ENCODE data around the gene CDC6.

The CDC6 gene

DNA sequence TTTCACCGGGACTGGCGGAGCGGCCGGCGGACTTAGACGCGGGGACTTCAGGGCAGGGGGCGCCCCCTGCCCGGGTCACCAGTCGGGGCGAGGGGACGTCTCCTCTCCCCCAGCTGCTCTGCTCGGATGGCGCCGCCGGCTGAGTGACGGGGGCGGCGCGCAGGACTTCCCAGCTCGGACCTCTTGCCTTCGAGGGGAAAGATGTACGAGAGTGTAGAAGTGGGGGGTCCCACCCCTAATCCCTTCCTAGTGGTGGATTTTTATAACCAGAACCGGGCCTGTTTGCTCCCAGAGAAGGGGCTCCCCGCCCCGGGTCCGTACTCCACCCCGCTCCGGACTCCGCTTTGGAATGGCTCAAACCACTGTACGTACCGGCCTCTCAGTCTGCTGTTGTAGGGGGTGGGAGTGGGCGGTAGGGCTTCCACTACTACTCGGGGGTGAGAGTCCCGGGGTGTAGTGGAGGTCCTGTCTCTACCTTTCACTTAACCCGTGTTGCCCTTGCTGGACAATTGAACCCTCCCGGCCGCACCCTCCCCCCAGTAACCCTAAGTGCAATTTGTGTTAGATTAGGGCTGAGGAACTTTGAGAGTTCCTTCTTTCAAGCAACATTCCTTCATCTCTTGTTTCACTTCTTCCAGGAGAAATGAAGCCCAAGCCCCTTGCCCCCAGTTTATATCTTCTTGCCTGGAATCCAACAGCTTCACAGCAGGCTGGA is 55.0 kb downstream of the CDC6 start:
- Histone ChIP-seq H3K9me3 (ENCODE audit: control insufficient read depth, low read length) (no peaks in the 10 kb centered on the region), H3K4me2 (ENCODE audit: low read length) (peak overlapping the region; percentile 94), H3K36me3 (ENCODE audit: control insufficient read depth, insufficient read depth, low read length) (no peaks in the 10 kb centered on the region), H3K4me3 (ENCODE audit: low read depth, low read length) (peak overlapping the region; percentile 74), H3K27me3 (ENCODE audit: control insufficient read depth, insufficient read depth, low read length) (no peaks in the 10 kb centered on the region), H3K9ac (no peak overlapping the region), H3K79me2 (peaks cover 11% of the 10 kb centered on the region), H3K27ac (peak overlapping the region; percentile 86), H2AFZ (peak overlapping the region; percentile 77), H3K4me1 (peaks cover 33% of the 10 kb centered on the region)
- TF ChIP-seq, protein P1, sequence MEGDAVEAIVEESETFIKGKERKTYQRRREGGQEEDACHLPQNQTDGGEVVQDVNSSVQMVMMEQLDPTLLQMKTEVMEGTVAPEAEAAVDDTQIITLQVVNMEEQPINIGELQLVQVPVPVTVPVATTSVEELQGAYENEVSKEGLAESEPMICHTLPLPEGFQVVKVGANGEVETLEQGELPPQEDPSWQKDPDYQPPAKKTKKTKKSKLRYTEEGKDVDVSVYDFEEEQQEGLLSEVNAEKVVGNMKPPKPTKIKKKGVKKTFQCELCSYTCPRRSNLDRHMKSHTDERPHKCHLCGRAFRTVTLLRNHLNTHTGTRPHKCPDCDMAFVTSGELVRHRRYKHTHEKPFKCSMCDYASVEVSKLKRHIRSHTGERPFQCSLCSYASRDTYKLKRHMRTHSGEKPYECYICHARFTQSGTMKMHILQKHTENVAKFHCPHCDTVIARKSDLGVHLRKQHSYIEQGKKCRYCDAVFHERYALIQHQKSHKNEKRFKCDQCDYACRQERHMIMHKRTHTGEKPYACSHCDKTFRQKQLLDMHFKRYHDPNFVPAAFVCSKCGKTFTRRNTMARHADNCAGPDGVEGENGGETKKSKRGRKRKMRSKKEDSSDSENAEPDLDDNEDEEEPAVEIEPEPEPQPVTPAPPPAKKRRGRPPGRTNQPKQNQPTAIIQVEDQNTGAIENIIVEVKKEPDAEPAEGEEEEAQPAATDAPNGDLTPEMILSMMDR (IDR thresholded peaks at IDR 0.05) = no peak

DNA sequence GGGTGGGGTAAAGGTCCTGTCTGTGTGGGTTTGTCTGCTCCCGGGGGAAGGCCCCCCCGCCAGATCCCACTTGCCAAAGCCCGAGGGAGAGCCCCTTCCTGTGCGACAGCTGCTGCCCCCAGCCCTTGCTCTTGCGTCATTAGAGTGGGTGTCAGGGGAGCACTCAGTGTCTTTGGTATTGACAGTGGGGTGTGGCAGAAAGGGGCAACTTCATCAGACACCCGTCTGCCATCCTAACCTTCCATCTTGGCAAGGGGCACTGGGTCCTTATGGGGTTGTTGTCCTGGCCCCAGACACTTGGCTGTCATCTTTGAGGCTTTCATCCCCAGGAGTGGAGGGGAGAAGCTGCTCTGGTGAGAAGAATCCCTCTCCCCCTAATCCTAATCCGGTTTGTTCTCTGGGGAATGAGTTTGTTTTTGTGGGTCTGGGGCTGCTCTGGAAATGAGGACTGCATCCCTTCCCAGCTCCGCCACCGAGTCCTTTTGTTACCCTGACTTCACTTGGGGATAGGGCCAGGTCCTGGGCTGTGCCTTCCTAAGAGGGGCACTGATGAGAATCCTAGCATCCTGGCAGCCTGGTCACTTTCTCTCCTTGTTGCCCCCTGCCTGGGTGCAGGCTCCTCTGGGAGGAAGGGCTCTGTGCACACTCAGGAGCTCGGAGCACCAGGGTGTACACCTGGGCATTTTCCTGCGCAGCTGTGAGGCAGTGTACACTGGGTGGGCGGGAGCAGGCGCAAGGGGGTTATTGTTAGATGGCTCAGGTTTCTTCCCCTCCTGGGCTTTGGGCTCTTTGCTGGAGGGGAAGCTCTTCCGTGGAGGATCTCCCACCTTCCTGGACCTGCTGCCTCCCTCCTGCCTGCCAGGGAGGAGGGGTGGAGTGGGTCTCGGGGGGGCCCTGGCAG is 55.8 kb downstream of the CDC6 start:
- H3K9me3 ChIP-seq (ENCODE audit: control insufficient read depth, low read length) = no peaks in the 10 kb centered on the region
- TF ChIP-seq, protein P1 (IDR thresholded peaks at IDR 0.05) = no peak
- no peak overlapping the region for H3K9ac ChIP-seq
- H3K4me2 ChIP-seq (ENCODE audit: low read length) = peak overlapping the region; percentile 94
- peak overlapping the region; percentile 86 for H3K27ac ChIP-seq
- no peak overlapping the region for H2AFZ ChIP-seq
- peaks cover 36% of the 10 kb centered on the region for H3K4me1 ChIP-seq
- no peaks in the 10 kb centered on the region for H3K27me3 ChIP-seq (ENCODE audit: control insufficient read depth, insufficient read depth, low read length)
- peaks cover 11% of the 10 kb centered on the region for H3K79me2 ChIP-seq
- H3K36me3 ChIP-seq (ENCODE audit: control insufficient read depth, insufficient read depth, low read length) = no peaks in the 10 kb centered on the region
- H3K4me3 ChIP-seq (ENCODE audit: low read depth, low read length) = peak overlapping the region; percentile 74

DNA sequence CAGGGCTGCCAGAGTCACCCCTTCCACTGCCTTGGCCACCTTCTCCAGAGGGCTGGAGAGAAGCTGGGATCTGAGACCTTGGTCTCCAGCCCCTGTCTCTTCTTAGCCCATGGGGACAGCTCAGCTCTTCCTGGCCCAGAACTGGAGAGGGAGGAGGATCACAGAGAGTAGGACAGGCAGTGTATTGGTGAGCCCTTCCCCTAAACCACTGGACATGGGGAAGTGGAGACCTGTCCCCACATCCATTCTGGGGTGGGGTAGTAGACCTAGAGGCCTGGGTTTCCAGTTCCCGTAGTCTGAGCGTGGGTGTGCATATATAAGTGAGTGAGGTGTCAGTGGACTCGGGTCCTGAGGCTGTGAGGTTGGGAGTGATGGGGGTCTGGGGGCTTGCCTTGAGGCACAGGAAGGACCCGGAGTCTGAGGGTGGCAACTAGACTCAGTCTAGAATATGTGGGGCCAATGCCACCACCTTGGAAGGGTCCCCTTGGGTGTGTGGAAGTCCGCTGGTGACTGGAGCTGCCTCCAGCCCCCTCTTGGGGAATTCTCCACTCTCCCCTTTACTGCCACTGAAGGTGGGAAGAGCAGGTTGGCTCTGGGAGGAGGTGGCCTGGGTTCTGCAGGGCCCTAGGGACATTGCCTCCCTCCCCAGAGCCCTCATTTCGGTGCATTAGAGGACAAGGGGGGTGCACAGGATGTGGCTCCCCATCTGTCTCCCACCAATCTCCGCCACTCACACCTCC is 56.9 kb downstream of the CDC6 start:
- Histone ChIP-seq H3K27me3 (ENCODE audit: control insufficient read depth, insufficient read depth, low read length) (no peaks in the 10 kb centered on the region), H3K9ac (no peak overlapping the region), H3K4me1 (peaks cover 45% of the 10 kb centered on the region), H3K4me2 (ENCODE audit: low read length) (peak overlapping the region; percentile 94), H3K36me3 (ENCODE audit: control insufficient read depth, insufficient read depth, low read length) (no peaks in the 10 kb centered on the region), H3K79me2 (peaks cover 6% of the 10 kb centered on the region), H2AFZ (peak overlapping the region; percentile 75), H3K27ac (peak overlapping the region; percentile 86), H3K9me3 (ENCODE audit: control insufficient read depth, low read length) (no peaks in the 10 kb centered on the region), H3K4me3 (ENCODE audit: low read depth, low read length) (peak overlapping the region; percentile 56)
- TF ChIP-seq, protein P1 (IDR thresholded peaks at IDR 0.05) = no peak

DNA sequence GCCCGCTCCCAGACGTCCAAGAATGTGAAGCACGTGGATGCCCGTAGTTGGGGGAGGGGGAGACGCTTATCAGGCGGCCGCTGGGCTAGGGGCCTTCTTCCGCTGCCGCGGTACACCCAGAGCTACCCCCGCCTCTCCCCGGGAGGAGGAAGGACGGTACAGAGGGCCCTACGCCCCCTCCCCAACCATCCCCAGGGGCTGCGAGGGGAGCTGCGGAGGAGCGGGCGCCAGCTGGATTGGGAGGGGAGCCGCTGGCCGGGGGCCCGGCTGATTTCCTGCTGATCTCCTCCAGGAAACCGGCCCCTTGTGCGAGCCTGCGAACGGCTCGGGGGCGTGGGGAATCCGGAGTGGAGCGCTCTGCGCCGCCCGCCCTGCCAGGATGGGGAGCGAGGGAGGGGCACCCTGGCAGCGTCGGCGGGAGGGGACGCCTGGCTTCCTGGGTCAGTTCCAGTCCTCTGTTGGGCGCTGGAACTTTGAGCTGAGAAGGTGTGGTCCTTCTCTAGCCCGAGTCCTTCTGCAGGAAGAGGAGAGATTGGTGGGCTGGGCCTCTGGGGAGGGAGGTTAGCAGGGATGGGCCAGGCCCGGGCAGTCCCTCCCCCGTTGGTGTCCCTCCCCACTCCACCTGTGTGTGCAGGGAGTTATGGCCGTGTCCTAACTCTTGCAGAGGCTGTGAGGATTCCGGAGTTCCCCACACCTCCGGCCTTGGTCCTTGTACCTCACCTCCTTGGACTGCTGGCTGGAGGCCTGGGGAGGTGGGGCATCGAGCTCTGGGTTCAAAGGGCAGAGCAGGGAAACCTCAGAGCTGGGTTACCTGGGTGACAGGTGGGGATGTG is 57.7 kb downstream of the CDC6 start:
- Histone ChIP-seq H3K4me3 (ENCODE audit: low read depth, low read length) (peak overlapping the region; percentile 56), H2AFZ (peak overlapping the region; percentile 75), H3K36me3 (ENCODE audit: control insufficient read depth, insufficient read depth, low read length) (no peaks in the 10 kb centered on the region), H3K27ac (peak overlapping the region; percentile 86), H3K79me2 (peaks cover 6% of the 10 kb centered on the region), H3K4me2 (ENCODE audit: low read length) (peak overlapping the region; percentile 94), H3K9ac (peak overlapping the region; percentile 80), H3K27me3 (ENCODE audit: control insufficient read depth, insufficient read depth, low read length) (no peaks in the 10 kb centered on the region), H3K4me1 (peaks cover 45% of the 10 kb centered on the region), H3K9me3 (ENCODE audit: control insufficient read depth, low read length) (no peaks in the 10 kb centered on the region)
- TF ChIP-seq, protein P1 (IDR thresholded peaks at IDR 0.05) = no peak

Data from parathyroid adenoma (tissue), 2 donors.